Stimulated activated CD8-positive, alpha-beta memory T cell treated with anti-CD3 and anti-CD28 coated beads, Interleukin-7, amount 100 ng/mL, for 1 hour (primary cell): ENCODE data around the gene CAPN13.
"Not testable (repeated sequence)": the region's sequence is repeated elsewhere in the genome, so short reads cannot be mapped to it uniquely, and the experiment has no call there.

Experiments
- DNase-seq, 2 donors: peaks; one replicate each; pipeline ENCODE4 v3.0.0-alpha.2; 2020; ENCODE audit warnings: low read depth in 2 of 2

CAPN13 gene

GRCh38 chr2:30705056-30705455 is 102.2 kb downstream of the CAPN13 start:
- DNase-seq = no peak

GRCh38 chr2:30704309-30705020 is 102.8 kb downstream of the CAPN13 start:
- no peak for DNase-seq

GRCh38 chr2:30702694-30703093 is 104.6 kb downstream of the CAPN13 start:
- no peak for DNase-seq

GRCh38 chr2:30701782-30702181 is 105.5 kb downstream of the CAPN13 start:
- DNase-seq = no peak

- not testable (repeated sequence) for DNase-seq
Measured at GRCh38 chr2:30697242-30698103, 109.8 kb downstream of the CAPN13 start.

- DNase-seq = no peak
Measured at GRCh38 chr2:30695749-30696148, 111.5 kb downstream of the CAPN13 start.

GRCh38 chr2:30694286-30695055 is 112.8 kb downstream of the CAPN13 start:
- no peak for DNase-seq

- DNase-seq = no peak
Measured at GRCh38 chr2:30693821-30694281, 113.4 kb downstream of the CAPN13 start.

- DNase-seq = no peak
Measured at GRCh38 chr2:30692829-30693275, 114.4 kb downstream of the CAPN13 start.

GRCh38 chr2:30691948-30692828 is 115.1 kb downstream of the CAPN13 start:
- DNase-seq = no peak

- no peak for DNase-seq
Measured at GRCh38 chr2:30691091-30691947, 115.9 kb downstream of the CAPN13 start.

- no peak for DNase-seq
Measured at GRCh38 chr2:30690126-30690561, 117.1 kb downstream of the CAPN13 start.

- DNase-seq = no peak
Measured at GRCh38 chr2:30689496-30690125, 117.6 kb downstream of the CAPN13 start.

- DNase-seq = no peak
Measured at GRCh38 chr2:30688956-30689401, 118.3 kb downstream of the CAPN13 start.

GRCh38 chr2:30686669-30687068 is 120.6 kb downstream of the CAPN13 start:
- DNase-seq = no peak

- DNase-seq = no peak
Measured at GRCh38 chr2:30686000-30686399, 121.2 kb downstream of the CAPN13 start.

GRCh38 chr2:30684996-30685395 is 122.2 kb downstream of the CAPN13 start:
- no peak for DNase-seq

GRCh38 chr2:30684516-30684915 is 122.7 kb downstream of the CAPN13 start:
- no peak for DNase-seq

- no peak for DNase-seq
Measured at GRCh38 chr2:30684026-30684425, 123.2 kb downstream of the CAPN13 start.
